Peyer's patch (tissue), 4 donors: ENCODE data around the gene PLCD4. TPM values are rescaled to one million over a fixed set of nuclear protein-coding genes. Genes with fewer than 3 reads are reported as not detected.

Experiments
- DNase-seq, 3 donors: peaks; one replicate each; pipeline ENCODE4 v3.0.0-alpha.2; 2017 to 2019
- H3K27ac ChIP-seq, 4 donors: fragments of 200-600 bp; sonication (generic); one replicate each; pipeline ENCODE4 v1.5.1; 2016 to 2019
- H3K27me3 ChIP-seq, 2 donors: fragments of 200-600 bp; sonication (generic); one replicate each; pipeline ENCODE4 v1.5.1; 2019
- H3K36me3 ChIP-seq, 3 donors: fragments of 200-600 bp; sonication (generic); one replicate each; pipeline ENCODE4 v1.5.1; 2016 to 2019
- H3K4me1 ChIP-seq, 4 donors: fragments of 200-600 bp; sonication (generic); one replicate each; pipeline ENCODE4 v1.5.1; 2016 to 2019
- H3K4me3 ChIP-seq, 4 donors: fragments of 200-600 bp; sonication (generic); 1 replicate in 3 of 4; 2 replicates in 1 of 4; pipeline ENCODE4 v1.5.1; 2016 to 2019; ENCODE audit warnings: mild to moderate bottlenecking in 1 of 4
- H3K9me3 ChIP-seq, 4 donors: fragments of 200-600 bp; sonication (generic); one replicate each; pipeline ENCODE4 v1.5.1; 2016 to 2019; ENCODE audit warnings: mild to moderate bottlenecking in 1 of 4
- POLR2A ChIP-seq, 2 donors: fragments of 450-650 bp; IDR thresholded peaks; one replicate each; pipeline ENCODE4 v1.5.1; 2017; ENCODE audit warnings: antibody characterized with exemption in 2 of 2, mild to moderate bottlenecking in 2 of 2, moderate library complexity in 2 of 2
- small RNA-seq, 2 donors: library from RNA; depleted of rRNA; stranded (forward); fragments of <200 nt; gene quantifications; one replicate each; pipeline ENCODE3, GENCODE V24; 2016
- total RNA-seq, 4 donors: library from RNA; depleted of rRNA; stranded (reverse); fragments of >200 nt; gene quantifications; one replicate each; pipeline ENCODE4 v1.1.0, GENCODE V29; 2016
- TF ChIP-seq, protein P1 (sequence below), 6 experiments: fragments of 450-650 bp in 4 of 6; fragments of 200-600 bp in 2 of 6; sonication (generic) in 1 of 6; IDR thresholded peaks; one replicate each; pipeline ENCODE4 v1.5.1; 2017 to 2019; ENCODE audit warnings: antibody characterized with exemption in 6 of 6, mild to moderate bottlenecking in 3 of 6, moderate library complexity in 1 of 6

The PLCD4 gene
- total RNA-seq, 4 donors from 2014 or later, result 1.5 to 9.9 (median 3.6) TPM; not detected in 1

DNA sequence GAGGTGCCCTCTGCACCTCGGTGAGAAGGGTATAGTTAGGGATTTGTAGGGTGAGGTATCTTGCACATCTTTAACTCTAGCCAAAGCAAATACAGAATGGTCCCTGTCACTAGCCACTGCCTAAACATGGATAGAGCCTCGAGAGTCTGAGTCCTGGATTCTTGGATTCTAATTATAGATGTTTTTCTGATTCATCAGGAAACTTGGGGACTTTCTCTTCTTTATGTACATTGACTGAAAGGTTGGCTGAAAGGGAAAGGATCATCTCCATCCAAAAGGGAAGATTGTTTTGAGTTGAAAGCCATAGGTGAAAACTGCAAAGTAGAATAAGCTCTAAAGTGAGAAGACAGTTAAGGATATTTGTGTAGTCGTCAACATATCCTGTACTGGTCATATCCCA is 72.4 kb downstream of the PLCD4 start:
- DNase-seq, result no peak
- no peaks in the 10 kb centered on the region for H3K27me3 ChIP-seq
- no peak overlapping the region for H3K4me3 ChIP-seq
- no peak for TF ChIP-seq POLR2A (IDR thresholded peaks at IDR 0.05)
- TF ChIP-seq, protein P1, sequence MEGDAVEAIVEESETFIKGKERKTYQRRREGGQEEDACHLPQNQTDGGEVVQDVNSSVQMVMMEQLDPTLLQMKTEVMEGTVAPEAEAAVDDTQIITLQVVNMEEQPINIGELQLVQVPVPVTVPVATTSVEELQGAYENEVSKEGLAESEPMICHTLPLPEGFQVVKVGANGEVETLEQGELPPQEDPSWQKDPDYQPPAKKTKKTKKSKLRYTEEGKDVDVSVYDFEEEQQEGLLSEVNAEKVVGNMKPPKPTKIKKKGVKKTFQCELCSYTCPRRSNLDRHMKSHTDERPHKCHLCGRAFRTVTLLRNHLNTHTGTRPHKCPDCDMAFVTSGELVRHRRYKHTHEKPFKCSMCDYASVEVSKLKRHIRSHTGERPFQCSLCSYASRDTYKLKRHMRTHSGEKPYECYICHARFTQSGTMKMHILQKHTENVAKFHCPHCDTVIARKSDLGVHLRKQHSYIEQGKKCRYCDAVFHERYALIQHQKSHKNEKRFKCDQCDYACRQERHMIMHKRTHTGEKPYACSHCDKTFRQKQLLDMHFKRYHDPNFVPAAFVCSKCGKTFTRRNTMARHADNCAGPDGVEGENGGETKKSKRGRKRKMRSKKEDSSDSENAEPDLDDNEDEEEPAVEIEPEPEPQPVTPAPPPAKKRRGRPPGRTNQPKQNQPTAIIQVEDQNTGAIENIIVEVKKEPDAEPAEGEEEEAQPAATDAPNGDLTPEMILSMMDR (IDR thresholded peaks at IDR 0.05), result no peak
- H3K27ac ChIP-seq, result no peak overlapping the region
- H3K4me1 ChIP-seq, result no peaks in the 10 kb centered on the region
- peaks cover 0 to 22% (median 0%) of the 10 kb centered on the region in 3 donors for H3K36me3 ChIP-seq
- no peaks in the 10 kb centered on the region for H3K9me3 ChIP-seq

Small RNAs within 50 kb of the gene (small RNA-seq; reads per million reads assigned to genes)
- 0 reads per million in 2 donors for gene RNU6-136P

Other genes with a start within 250 kb of the PLCD4 start
- gene SLC11A1, start 225.6 kb upstream of the PLCD4 start, total RNA-seq, result 10 to 100 TPM in 2 of 4 donors, 1 to 10 TPM in 2; 2.8 to 21.5 (median 8.6) TPM
- 100 to 1,000 TPM; 105 to 207 (median 184) TPM for gene CTDSP1, start 208.0 kb upstream of the PLCD4 start, total RNA-seq
- gene VIL1, start 188.8 kb upstream of the PLCD4 start, total RNA-seq, result 1,000 to 10,000 TPM in 1 of 4 donors, 100 to 1,000 TPM in 3; 189 to 1,274 (median 741) TPM
- gene USP37, start 39.5 kb upstream of the PLCD4 start, total RNA-seq, result 10 to 100 TPM; 12.6 to 44.6 (median 21.8) TPM
- 10 to 100 TPM; 27.2 to 54.2 (median 51.5) TPM for gene CNOT9, start 39.1 kb upstream of the PLCD4 start, total RNA-seq
- gene ZNF142, start 51.7 kb downstream of the PLCD4 start, total RNA-seq, result 10 to 100 TPM; 18.2 to 42.7 (median 26.6) TPM
- gene BCS1L, start 51.8 kb downstream of the PLCD4 start, total RNA-seq, result 100 to 1,000 TPM in 1 of 4 donors, 10 to 100 TPM in 3; 22.2 to 155 (median 39.9) TPM
- gene RNF25, start 64.1 kb downstream of the PLCD4 start, total RNA-seq, result 10 to 100 TPM in 3 of 4 donors, 1 to 10 TPM in 1; 9.5 to 23.7 (median 18.6) TPM
- 10 to 100 TPM; 25.6 to 82.7 (median 63.6) TPM for gene STK36, start 64.2 kb downstream of the PLCD4 start, total RNA-seq
- 10 to 100 TPM; 14.9 to 48.4 (median 45.1) TPM for gene TTLL4, start 102.9 kb downstream of the PLCD4 start, total RNA-seq
- gene CYP27A1, start 174.2 kb downstream of the PLCD4 start, total RNA-seq, result 100 to 1,000 TPM in 3 of 4 donors, 10 to 100 TPM in 1; 68.5 to 277 (median 168) TPM
- not detected for gene PRKAG3, start 223.9 kb downstream of the PLCD4 start, total RNA-seq